CD14-positive monocyte (primary cell): ENCODE measurements around the gene ITPK1. TPM values are rescaled to one million over a fixed set of nuclear protein-coding genes. Genes with fewer than 3 reads are reported as not detected.

ENCODE experiments used
- DNase-seq, 3 donors: peaks; one replicate each; pipeline ENCODE4 v3.0.0-alpha.2; 2011 to 2022
- H2AFZ ChIP-seq: 2 replicates; pipeline ENCODE4 v1.6.0; 2012; ENCODE audit warnings: mild to moderate bottlenecking, low read depth, low read length, inconsistent platforms; ENCODE audit not compliant: insufficient read depth, poor library complexity, severe bottlenecking
- H3K27ac ChIP-seq, 2 donors: 1 replicate in 1 of 2; 2 replicates in 1 of 2; pipeline ENCODE4 v1.5.1; 2012 to 2013; ENCODE audit warnings: low read length in 2 of 2, control low read depth in 1 of 2, inconsistent platforms in 1 of 2, low read depth in 1 of 2, mild to moderate bottlenecking in 1 of 2
- H3K27me3 ChIP-seq, 2 donors: one replicate each; pipeline versions ENCODE4 v1.6.0 to v1.6.1; 2011 to 2013; ENCODE audit warnings: low read length in 2 of 2; ENCODE audit not compliant: control insufficient read depth in 2 of 2, insufficient read depth in 2 of 2
- H3K36me3 ChIP-seq, 2 donors: replicated peaks in 1 of 2; 1 replicate in 1 of 2; 2 replicates in 1 of 2; pipeline versions ENCODE4 v1.5.1 to v1.6.1; 2012 to 2013; ENCODE audit warnings: low read length in 2 of 2, control low read depth in 1 of 2, inconsistent platforms in 1 of 2, mild to moderate bottlenecking in 1 of 2; ENCODE audit not compliant: insufficient read depth in 2 of 2, control insufficient read depth in 1 of 2
- H3K4me1 ChIP-seq, 2 donors: 1 replicate in 1 of 2; 2 replicates in 1 of 2; pipeline versions ENCODE4 v1.5.1 to v1.6.1; 2012 to 2013; ENCODE audit warnings: low read length in 2 of 2, control low read depth in 1 of 2, inconsistent platforms in 1 of 2, mild to moderate bottlenecking in 1 of 2, moderate library complexity in 1 of 2; ENCODE audit not compliant: insufficient read depth in 2 of 2, control insufficient read depth in 1 of 2
- H3K4me2 ChIP-seq: replicated peaks from 2 replicates; pipeline ENCODE3; 2012; ENCODE audit warnings: low read length, moderate library complexity, mild to moderate bottlenecking; ENCODE audit not compliant: poor library complexity, severe bottlenecking; ENCODE audit errors: extremely low read depth
- H3K4me3 ChIP-seq, 3 experiments: fragments of 200-600 bp in 1 of 3; sonication (generic) in 1 of 3; replicated peaks in 1 of 3; 1 replicate in 2 of 3; 2 replicates in 1 of 3; pipeline ENCODE4 v1.5.1; 2011 to 2013; ENCODE audit warnings: low read length in 3 of 3, mild to moderate bottlenecking in 3 of 3, control low read depth in 2 of 3, low read depth in 2 of 3, inconsistent platforms in 1 of 3, moderate library complexity in 1 of 3
- H3K79me2 ChIP-seq: 2 replicates; pipeline ENCODE4 v1.6.0; 2012; ENCODE audit warnings: mild to moderate bottlenecking, control low read depth, inconsistent platforms, low read length, moderate library complexity; ENCODE audit not compliant: insufficient read depth
- H3K9ac ChIP-seq: 2 replicates; pipeline ENCODE4 v1.6.0; 2017; ENCODE audit warnings: low read length, mild to moderate bottlenecking; ENCODE audit not compliant: insufficient read depth, poor library complexity, severe bottlenecking
- H3K9me3 ChIP-seq, 2 donors: replicated peaks in 1 of 2; 1 replicate in 1 of 2; 2 replicates in 1 of 2; pipeline versions ENCODE4 v1.5.1 to v1.6.1; 2012 to 2013; ENCODE audit warnings: low read length in 2 of 2, control low read depth in 1 of 2; ENCODE audit not compliant: control insufficient read depth in 1 of 2, insufficient read depth in 1 of 2
- H4K20me1 ChIP-seq: 2 replicates; pipeline ENCODE4 v1.6.0; 2012; ENCODE audit warnings: mild to moderate bottlenecking, low read length, control low read depth, moderate library complexity; ENCODE audit not compliant: insufficient read depth
- H3K27ac Mint-ChIP-seq, 7 donors: one replicate each; pipeline ENCODE4 v1.8.0; 2020; ENCODE audit warnings: mild to moderate bottlenecking in 7 of 7, mixed read lengths in 7 of 7, moderate library complexity in 6 of 7, inconsistent platforms in 2 of 7
- H3K27me3 Mint-ChIP-seq, 3 donors: one replicate each; pipeline ENCODE4 v1.8.0; 2021 to 2022; ENCODE audit warnings: low read depth in 3 of 3, mild to moderate bottlenecking in 3 of 3, mixed read lengths in 3 of 3, moderate library complexity in 3 of 3, inconsistent platforms in 1 of 3
- H3K36me3 Mint-ChIP-seq, 2 donors: one replicate each; pipeline ENCODE4 v1.8.0; 2020; ENCODE audit warnings: mixed read lengths in 2 of 2, inconsistent platforms in 1 of 2, mild to moderate bottlenecking in 1 of 2
- H3K4me1 Mint-ChIP-seq: one replicate; pipeline ENCODE4 v1.8.0; 2020; ENCODE audit warnings: mild to moderate bottlenecking, mixed read lengths
- H3K4me3 Mint-ChIP-seq, 2 donors: one replicate each; pipeline ENCODE4 v1.8.0; 2020; ENCODE audit warnings: mild to moderate bottlenecking in 2 of 2, mixed read lengths in 2 of 2, moderate library complexity in 1 of 2
- H3K9me3 Mint-ChIP-seq, 7 donors: one replicate each; pipeline ENCODE4 v1.8.0; 2020 to 2022; ENCODE audit warnings: mixed read lengths in 7 of 7, mild to moderate bottlenecking in 6 of 7, moderate library complexity in 6 of 7, inconsistent platforms in 2 of 7
- CTCF ChIP-seq: fragments of 200-600 bp; IDR thresholded peaks from one replicate; pipeline ENCODE4 v1.8.0; 2022; ENCODE audit warnings: antibody characterized with exemption, mild to moderate bottlenecking
- WGBS: methylation state at CpG from one replicate; pipeline ENCODE4 v1.1.5; 2013; ENCODE audit warnings: missing lambda C conversion rate; ENCODE audit not compliant: insufficient coverage; 5-methylcytosine and 5-hydroxymethylcytosine counted together
- intact Hi-C, 2 donors: fragments of 100-400 bp; cut with micrococcal nuclease; formaldehyde crosslinking; loops; one replicate each; pipeline versions ENCODE4 v1.15.0 to v1.15.1; 2023
- polyA plus RNA-seq, 3 donors: library from polyadenylated mRNA; depleted of rRNA in 1 of 3; unstranded in 2 of 3; stranded (reverse) in 1 of 3; fragments of 300-500 nt in 2 of 3; fragments of >200 nt in 1 of 3; fragmentation: Illumina TruSeq in 2 of 3; gene quantifications; 1 replicate in 2 of 3; 2 replicates in 1 of 3; pipeline ENCODE4 v1.2.3, GENCODE V29; 2012 to 2021

Gene ITPK1
- polyA plus RNA-seq, 3 donors, result 57.1 to 144 (median 63.0) TPM

GRCh38 chr14:92948647-92949046 lies 167.1 kb downstream of the ITPK1 start:
- Histone ChIP-seq H3K36me3 (peaks cover 80 to 92% of the 10 kb centered on the region in 2 donors), H3K79me2 (peaks cover 4% of the 10 kb centered on the region), H3K9ac (no peak overlapping the region), H3K4me1 (no peaks in the 10 kb centered on the region), H3K4me3 (no peak overlapping the region), H3K27ac (no peak overlapping the region), H4K20me1 (peaks cover 80% of the 10 kb centered on the region), H2AFZ (no peak overlapping the region), H3K9me3 (no peaks in the 10 kb centered on the region), H3K27me3 (no peaks in the 10 kb centered on the region), H3K4me2 (no peak overlapping the region)
- H3K4me3 Mint-ChIP-seq, result no peak overlapping the region
- H3K9me3 Mint-ChIP-seq, result no peaks in the 10 kb centered on the region
- 99% methylated on average over 22 of the region's 22 CpGs for WGBS
- H3K27ac Mint-ChIP-seq, result no peak overlapping the region
- DNase-seq, result no peak
- peaks cover 79 to 96% of the 10 kb centered on the region in 2 donors for H3K36me3 Mint-ChIP-seq
- H3K27me3 Mint-ChIP-seq, result no peaks in the 10 kb centered on the region
- TF ChIP-seq CTCF, result no peak
- H3K4me1 Mint-ChIP-seq, result no peaks in the 10 kb centered on the region
- intact Hi-C loops, result no loop called here

GRCh38 chr14:92946847-92947545 lies 168.7 kb downstream of the ITPK1 start:
- Histone ChIP-seq H3K4me2 (no peak overlapping the region), H4K20me1 (peaks cover 80% of the 10 kb centered on the region), H3K4me1 (no peaks in the 10 kb centered on the region), H3K9ac (no peak overlapping the region), H3K36me3 (peaks cover 92 to 99% of the 10 kb centered on the region in 2 donors), H3K4me3 (no peak overlapping the region), H3K9me3 (no peaks in the 10 kb centered on the region), H2AFZ (no peak overlapping the region), H3K27me3 (no peaks in the 10 kb centered on the region), H3K27ac (no peak overlapping the region), H3K79me2 (peaks cover 4% of the 10 kb centered on the region)
- H3K4me3 Mint-ChIP-seq, result no peak overlapping the region
- H3K27ac Mint-ChIP-seq, result peak overlapping the region in 3 of 7 donors; percentile 32 to 71 (median 58)
- H3K4me1 Mint-ChIP-seq, result no peaks in the 10 kb centered on the region
- DNase-seq, result no peak
- peaks cover 0 to 1% (median 0%) of the 10 kb centered on the region in 3 donors for H3K27me3 Mint-ChIP-seq
- no peak for TF ChIP-seq CTCF
- no peaks in the 10 kb centered on the region for H3K9me3 Mint-ChIP-seq
- WGBS, result 96% methylated on average over 7 of the region's 12 CpGs
- intact Hi-C loops, result no loop called here
- peaks cover 81 to 99% of the 10 kb centered on the region in 2 donors for H3K36me3 Mint-ChIP-seq
